HT1080 (cell line): ENCODE results near the gene CDH16. TPM values are rescaled to one million over a fixed set of nuclear protein-coding genes. Genes with fewer than 3 reads are reported as not detected.

Source experiments
- DNase-seq: peaks from one replicate; pipeline ENCODE4 v3.0.0-alpha.2; 2015; ENCODE audit warnings: low read depth
- total RNA-seq: library from RNA; depleted of rRNA; stranded (reverse); fragments of >200 nt; shearing (Covaris generic); gene quantifications from 2 replicates; pipeline ENCODE4 v1.2.3, GENCODE V29; 2014

CDH16 gene
- total RNA-seq, 1 experiment from 2014 or later, result not detected

DNA sequence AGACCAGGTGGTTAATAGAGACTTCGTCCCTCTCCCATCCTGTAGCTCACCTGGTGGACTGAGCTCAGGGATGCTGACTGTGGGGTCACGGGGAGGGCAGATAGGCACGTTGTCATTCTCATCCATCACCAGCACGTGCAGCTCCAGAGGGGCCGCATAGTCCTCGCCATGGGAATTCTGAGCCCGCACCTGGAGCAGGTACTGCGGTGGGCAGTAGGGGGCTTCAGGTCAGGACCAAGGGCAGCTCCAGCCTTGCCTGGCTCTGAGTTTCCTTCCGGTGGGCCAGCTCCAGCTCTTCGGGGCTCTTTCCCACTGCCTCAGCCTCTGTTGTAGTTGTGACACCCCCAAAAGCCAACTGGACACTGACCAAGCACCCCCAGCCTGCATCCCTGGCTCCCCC, 5.6 kb downstream of the CDH16 start:
- no peak for DNase-seq

DNA sequence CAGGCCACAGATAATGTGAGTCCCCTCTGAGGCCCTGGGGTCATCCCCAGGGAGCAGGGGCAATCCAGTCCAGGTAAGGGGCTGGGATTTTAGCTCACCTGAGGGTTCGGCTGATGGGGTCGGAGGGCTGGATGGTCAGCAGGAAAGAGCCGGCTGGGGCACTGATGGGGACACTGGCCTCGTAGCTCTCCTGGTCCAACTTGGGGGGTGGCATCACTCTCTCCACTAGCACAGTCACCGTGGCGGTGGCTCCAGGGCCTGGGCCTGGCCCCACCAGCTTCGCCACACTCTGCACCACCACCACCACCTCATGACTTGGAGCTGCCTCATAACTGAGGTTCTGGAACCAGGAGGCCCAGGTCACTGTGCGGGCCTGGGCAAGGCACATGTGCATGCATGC, 6.9 kb downstream of the CDH16 start:
- DNase-seq, result no peak

DNA sequence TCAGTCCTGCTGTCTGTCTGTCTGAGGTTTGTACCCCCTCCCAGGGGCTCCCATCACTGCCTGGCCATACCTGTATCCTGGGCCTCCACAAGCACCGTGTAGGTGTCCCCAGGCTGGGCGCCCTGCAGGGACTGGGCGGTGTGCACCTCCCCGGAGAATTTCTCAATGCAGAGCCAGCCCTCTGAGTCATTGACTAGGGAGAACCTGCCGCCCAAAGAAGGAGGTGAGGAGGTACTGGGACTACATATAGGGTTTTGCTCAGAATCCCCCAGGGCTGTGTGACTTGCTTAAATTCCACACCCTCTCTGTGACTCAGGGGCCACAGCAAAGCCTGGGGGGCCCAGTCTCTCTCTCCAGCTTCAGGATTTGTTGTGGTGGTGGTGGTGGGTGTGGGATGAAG, 7.6 kb downstream of the CDH16 start:
- no peak for DNase-seq

DNA sequence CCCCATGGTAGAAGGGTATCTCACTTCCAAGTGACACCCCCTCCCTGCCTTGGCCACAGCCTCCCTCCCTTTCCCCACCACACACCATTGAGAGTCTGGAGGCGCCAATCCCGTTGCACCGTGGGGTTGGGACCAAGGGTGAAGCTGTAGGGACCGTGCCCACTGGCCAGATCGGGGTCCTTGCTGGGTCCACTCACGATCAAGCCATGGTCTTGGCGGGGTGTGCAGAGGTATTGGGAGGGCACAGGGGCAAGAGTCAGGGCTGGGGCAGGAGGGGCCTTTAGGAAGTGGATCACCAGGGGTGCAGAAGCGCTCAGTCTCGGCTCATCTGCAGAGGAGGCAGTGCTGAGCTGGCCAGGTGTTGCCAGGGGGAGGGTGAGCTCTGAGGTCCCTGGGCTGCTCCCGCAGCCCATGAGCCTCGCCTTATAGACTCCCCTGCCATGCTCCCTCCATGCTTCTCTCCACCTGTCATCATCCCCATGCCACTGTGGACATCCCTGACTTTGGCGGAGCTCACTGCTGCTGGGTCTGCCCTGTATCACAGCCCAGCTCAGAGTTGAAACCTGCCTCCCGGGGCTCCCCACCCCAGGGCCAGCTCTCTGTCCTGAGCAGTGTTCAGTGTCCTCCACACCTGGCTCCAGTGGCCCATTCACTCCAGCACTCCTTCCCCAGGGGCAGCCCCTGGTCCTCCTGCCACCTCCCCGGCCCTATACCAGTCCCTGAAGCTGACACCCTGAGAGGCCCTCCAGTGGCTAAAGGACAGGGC, 8.3 kb downstream of the CDH16 start:
- no peak for DNase-seq

DNA sequence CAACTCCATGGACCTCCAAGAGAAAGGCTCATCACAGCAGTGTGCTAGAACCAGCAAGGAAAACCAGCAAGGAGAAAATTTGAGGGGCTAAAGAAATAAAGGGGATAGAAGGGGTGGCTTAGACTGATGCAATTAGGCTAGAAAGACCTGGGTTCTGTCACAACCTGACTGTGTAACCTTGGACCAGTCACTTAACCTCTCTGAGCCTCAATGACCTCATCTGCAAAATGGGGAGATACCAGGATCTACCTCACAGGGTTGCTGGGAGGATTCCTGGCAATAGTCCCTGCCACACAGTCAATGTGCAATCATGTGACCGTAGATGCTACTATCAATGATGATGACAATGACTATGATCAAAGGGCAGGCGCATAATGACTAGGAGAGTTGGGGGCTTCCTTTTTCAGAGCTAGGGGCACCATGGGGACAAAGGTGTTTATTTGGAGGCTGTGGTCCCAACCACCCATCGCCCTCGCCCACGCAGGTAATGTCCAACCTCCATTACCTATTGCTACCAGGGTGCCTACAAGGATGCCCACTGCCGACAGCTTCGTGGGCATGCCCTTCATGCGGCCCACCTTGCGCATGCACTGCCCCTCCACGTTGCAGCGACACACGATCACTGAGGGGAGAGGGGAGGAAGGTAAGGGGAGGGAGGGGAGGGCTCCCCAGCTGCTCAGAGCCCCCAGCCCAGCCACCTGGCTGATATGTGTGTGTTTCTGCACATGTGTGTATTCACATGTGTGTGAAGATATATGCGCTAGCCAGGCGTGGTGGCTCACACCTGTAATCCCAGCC, 9.7 kb downstream of the CDH16 start:
- DNase-seq, result no peak

DNA sequence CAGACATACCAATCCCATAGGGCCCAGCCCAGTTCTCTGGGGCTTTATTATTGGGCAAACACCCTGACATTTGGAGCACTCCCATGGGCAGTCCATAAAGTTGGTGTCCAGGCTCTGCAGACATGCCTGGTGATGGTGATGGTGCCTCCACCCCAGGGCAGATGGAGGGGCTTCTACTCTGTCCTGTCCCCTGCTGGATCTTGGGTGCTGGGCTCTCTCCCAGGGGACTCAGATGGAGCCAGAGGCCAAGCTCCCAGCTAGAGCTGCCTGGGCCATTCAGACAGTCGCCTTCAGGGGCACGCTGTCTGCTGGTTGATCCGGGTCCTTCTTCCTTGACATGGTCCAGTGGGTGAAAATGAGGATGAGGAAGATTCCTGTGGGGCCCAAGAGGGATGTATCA, 10.6 kb downstream of the CDH16 start:
- no peak for DNase-seq

DNA sequence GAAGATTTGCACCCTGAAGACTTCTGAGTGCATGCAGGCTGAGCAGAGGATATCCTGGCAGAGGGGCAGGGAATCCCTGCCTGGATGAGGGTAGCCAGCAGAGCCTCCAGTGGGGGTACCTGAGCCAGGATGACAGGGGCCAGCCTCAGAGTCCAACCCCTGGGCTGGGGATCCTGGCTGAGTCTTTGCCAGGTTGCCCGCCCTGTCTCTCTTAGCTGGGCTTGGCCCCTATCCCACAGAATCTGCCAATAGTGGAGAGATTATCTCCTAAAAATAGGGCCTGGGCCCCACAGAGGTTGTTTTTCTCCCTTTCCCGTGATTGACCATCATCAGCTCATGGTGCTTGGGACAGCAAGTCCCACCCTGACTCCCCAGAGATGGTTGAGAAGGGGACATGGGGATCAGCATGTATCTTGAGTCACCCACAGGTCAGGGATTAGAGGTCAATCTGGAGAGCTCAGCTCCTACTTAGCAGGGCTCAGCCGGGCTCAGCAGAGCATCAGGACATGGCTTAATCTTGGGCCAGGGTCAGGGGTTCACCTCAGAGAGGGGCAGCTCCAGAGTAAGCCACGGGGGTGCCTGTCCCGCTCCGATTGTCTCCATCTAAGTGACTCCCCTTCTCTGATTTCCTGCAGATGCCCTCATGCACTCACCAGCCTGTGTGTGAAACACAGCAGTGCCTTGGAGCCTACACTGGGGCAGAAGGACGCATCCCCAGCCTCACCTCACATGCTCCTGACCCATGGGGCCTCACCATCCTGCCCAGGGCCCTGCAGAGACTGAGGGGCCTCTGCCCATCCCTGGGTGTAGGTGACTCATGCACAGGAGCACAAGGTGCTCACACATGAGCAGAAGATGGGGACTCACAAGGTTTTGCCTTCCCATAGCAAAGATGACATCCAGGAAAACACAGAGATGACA, 11.5 kb downstream of the CDH16 start:
- DNase-seq, result no peak

DNA sequence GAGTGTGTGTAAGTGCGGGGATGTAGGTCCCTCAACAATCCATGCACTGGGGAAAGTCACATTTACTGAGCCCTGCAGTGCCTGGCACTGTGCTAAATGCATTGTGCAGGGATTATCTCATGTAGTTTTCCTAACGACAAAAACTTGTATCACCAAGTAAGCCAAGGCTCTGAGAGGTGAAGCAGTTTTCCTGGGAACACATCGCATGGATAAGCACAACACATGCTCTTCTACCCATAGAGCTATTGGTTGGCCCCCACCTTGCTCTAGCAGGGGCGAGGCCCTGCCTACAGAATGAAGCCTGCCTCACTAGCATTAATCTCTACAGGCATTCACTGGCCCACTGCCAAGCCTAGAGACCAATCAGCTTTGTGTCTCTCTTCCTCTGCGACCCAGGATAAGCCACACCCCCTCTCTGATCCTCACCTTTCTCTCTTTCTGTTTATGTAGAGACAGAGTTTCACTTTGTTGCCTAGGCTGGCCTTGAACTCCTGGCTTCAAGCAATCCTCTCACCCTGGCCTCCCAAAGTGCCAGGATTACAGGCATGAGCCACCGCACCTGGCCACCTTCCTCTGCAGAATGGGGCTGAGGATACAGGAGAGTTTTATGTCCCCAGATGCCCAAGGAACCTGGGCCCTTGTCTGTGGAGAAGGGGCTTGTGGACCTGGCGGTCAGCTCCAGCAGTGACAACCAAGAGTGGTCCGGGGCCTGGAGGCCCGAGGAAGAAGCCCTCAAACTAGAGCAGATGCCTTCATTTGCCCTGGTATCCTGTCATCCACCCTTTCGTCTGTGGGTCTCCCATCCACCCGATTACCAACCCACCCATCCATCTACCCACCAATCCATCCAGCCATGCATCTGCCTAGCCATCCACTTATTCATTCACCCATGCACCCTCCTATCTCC, 12.8 kb downstream of the CDH16 start:
- DNase-seq, result no peak

DNA sequence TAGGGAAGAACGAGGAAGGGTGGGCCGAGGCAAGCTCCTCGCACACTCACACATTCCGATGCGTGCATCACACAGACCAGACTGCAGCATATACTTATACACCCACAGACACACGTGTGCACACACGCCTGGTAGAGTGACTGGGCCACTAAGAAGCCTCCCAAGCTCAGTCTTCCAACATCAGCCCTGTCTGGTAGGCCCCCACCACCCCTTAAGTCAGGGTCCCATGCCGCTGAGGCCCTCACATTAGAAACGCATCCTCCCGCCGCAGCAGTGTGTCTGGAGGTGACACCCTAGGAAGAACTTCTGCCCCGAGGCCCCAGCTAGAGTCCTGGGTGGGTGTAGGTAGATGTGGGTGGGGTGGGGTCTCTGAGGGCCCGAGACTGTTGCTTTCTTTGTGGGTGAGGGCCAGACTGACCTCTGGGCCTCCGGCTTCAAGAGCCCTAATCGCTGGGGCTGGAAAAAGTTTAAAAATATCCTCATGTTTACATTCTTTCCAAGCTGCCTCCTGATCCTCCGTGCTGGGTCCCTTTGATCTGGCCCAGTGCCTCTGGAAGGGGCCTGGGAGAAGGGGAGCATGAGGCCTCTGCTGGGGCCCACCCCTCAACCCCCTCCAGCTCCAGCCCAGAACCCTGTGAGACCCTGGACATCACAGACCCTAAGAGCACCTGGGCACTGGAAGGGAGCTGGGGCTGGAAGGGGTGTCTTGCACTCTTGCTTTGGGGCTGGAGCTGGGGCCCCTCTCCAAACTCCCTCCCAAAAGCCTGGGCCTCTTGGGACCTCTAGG, 13.6 kb downstream of the CDH16 start:
- no peak for DNase-seq

DNA sequence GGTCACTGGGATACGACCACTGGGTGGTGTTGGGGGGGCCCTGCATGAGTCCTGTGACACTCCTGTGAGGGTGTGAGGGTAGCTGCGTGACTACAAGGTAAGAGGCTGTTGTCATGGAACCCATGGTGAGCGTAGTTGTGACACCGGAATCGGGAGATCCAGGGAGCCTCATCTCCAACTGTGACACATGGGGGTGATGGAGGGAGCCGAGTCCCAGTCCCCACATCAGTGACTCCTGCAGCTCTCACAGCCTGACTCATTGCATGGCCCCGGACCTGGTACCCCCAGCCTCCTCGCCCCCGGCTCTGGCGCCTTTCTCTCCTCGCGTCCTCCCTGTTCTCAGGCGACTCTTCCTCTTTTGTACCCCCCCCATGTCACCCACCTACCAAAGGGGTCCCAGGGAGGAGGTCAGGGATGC, 14.2 kb downstream of the CDH16 start:
- no peak for DNase-seq

DNA sequence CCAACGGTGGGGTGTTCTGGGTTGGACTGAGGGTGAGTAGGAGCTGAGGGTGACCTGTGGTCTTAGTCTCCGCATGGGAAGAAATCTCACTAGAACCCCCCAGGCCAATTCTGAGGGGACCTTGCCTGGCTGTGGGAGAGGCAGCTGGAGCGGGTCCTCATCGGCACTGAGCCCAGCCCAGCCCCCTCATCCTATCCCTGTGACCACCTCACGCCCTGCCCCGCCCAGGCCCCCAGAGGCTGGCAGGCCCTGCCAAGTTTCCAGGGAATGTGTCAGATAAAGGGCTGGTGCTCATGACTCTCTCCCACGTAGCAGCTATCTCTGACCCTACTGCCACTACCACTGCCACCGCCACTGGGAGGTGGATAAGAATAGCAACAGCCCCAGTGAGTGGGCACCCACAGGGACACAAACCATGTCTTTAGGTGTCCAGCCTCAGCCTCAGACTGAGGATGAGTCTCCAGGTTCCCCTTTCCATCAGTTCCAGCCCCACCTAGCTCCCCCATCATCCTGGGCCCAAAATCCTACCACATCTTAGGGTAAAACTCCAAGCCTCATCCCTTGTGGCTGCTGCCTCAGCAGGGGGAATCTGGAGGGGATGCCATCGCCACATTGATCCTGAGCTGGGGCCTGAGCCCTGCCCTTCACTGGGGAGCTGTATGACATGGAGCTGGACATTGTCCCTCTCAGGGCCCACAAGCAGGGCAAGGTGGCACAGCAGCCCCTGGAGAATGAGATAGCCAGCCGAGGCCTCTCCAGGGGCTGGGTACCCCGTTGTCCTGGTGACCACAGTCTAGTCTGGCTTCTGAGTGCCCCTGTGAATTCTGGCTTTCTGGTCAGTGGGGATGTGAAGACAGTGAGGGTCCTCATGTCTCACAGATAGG, 14.9 kb downstream of the CDH16 start:
- DNase-seq, result no peak

DNA sequence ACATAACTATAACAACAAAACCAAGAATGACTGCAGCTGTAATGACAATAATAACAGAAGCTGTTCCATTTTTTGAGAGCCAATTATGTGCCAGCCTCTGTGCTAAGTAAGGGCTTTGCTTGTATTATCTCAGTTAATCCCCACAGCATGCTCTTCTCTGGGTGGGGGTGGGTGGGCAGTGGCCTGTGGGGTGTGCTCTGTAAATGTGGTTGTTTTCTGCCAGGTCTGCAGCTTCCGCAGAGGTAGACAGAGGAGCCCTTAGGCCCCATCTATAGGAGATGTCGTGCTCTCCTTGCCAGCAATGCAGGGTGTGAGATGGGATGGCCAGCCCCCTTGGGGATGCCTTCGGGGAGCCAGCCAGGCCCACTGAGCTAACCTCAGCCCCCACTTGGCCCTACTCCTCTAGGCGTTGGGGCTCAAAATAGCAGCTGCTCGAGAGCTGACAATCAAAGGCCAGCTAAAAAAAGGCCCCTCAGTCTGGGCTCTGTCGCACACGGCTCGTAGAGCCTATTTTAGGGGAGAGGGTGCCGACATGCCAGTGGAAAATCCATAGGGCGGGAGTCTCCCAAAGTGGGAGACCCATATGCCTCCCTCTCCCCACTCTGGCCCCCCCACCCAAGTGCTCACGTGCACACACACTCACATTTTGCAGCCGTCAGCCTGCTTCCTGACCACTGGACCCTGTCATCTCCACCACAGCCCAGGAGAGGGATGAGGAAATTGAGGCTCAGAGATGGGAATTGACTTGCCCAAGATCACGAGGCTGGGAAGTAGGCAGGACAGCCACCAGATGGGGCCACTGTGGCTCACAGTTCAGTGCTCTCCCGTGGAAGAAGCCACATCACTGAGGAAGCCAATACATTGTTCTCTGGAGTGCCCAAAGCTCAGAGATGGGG, 15.8 kb downstream of the CDH16 start:
- no peak for DNase-seq

DNA sequence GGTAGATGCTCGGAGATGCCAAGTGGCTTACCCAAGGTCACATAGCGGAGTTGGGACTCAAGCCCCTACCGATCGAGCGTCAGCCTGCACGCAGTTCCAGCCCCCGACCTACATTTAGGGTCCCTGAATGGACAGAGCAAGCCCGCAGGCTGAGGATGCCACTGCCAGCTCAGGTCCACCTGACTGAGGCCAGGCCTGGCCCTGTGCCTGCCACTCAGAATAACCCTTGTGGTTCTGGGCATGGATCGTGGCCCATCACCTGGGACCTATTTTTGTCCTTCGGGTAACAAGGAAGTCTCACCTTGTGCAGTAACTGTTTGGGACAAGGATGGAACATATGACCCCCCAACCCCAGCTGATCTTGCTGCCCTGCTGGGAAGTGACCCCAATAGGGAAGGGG, 17.1 kb downstream of the CDH16 start:
- DNase-seq, result no peak

DNA sequence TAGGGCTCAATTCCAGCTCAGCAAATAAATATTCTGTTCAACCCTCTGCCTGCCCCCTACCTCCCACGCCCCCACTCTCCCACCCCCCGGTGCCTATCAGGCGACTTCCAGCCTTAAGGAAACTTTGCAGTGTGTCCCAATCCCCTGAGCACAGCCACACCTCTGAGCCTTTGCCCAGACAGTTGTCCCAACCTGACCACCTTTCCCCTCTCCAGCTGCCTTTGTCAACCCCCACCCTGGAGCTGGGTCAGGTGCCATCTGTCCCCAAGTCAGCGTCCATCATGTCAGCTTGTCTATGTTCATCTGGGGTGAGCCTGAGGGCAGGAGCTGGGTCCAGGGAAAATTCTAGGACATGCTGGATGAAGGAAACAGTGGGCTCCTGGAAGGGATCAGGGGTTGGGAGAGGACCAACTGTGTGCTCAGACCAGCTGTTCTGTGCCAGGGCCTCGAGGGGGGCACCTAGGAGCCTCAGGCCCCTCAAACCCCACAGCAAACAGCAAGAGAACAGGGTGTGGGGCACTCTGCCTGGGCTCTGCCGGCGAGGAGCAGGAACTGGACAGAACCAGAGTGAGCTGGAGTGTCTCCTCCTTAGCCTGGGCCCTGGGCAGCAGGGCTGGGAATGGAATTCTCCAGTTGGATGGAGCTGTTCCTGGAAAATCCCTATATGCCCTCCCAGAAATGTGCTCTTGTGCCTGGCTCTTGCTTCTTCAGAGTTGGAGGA, 17.8 kb downstream of the CDH16 start:
- DNase-seq, result no peak

DNA sequence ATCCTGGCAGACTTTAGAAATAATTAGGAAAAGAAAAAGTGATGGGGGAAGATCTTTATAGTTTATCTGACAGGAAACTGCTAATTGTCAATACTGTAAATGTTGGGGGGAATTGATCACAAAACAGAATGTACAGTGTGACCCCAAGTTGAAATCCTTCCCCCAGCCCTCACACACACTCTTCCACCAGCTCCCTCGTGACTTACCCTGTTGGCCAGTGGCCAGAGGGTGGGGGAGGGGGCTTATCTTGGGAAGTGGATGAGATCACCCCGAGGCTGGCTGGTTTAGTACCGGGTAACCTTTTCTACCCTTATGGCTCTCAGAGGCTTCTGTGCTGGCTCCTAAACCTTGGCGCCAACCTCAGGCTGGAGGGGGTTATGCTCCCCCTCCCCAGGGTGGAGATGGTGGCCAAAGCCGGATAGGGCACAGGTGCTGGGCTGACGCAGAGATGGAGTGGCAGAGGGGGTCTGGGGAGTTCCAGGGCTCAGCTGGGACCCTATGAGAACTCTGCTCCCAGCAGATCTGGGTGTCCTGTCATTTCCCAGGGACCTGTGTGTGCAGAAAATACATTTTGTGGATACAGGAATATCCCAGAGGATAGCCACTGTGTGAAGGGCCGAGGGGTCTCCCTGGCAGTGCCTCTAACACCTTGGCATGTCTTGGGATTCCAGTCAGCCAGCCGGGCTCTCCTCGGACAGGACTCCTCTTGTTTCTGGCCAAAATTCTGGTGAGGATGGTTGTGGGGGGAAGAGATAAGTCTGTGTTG, 18.6 kb downstream of the CDH16 start:
- peak; percentile 65 for DNase-seq

DNA sequence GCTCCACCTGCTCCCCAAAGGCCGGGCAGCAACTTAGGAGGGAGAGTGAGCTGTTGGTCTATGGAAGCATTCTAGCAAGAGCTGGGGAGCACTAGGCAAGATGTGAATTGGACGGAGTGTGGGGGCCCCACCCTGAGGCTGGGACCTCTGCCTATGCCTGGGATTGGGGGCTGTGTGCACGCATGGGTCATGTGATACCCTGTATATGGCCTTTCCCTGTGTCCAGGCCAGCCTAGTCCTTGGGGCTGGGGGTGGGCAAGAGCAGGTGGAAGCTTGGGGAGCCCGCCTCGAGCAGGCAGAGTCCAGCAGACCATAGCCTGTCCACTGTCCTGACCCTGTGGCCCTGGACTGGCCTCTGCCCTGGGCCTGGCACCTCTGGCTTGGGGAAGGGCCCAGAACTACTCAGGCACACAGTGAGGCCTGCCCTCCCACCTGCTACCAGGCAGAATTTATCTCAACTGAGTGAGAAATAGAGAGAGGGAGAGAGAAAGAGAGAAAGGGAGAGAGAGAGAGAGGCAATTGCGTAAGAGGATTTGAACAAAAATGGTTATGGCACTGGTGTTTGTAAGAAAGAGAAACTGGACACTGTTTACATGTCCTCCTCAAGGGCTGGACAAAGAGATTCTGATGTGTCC, 19.3 kb downstream of the CDH16 start:
- DNase-seq, result peak; percentile 17
